ENCODE measurements around the gene CBLC. TPM values are rescaled to one million over a fixed set of nuclear protein-coding genes. Genes with fewer than 3 reads are reported as not detected.

Gene CBLC
- total RNA-seq, 1 donor from 2014 or later, result not detected

DNA sequence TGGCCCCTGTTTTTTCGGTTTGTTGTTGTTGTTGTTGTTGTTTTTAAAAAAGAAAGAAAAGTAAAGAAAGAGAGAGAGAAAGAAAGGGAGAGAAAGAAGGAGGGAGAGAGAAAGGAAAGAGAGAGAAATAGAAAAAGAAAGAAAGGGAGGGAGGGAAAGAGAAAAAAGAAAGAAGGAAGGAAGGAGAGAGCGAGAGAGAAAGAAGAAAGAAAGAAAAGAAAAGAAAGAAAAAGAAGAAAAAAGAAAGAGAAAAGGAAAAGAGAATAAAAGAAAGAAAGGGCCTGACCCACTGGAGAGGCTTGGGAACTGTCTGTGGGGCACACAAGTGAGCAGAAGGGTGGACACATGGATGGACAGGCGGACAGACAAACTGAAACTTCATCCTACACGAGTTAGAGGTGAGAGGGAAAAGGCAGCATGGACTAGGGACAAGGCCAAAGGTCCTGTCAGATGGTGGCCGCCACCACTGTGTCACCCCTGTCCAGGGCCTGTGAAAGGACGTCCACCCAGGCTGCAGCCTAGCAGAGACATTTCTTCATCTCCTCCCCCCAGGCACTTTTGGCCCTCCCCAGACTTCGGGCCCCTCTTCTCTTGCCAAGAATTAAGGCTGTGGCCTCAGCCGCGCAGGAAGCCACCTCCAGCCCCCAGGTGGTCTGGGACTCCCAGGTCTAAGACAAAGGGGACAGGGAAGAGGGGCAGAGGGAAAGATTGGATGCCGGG, 22.1 kb downstream of the CBLC start:
- no peak for DNase-seq

GRCh38 chr19:44800461-44800860, 22.8 kb downstream of the CBLC start:
- DNase-seq, result no peak

DNA sequence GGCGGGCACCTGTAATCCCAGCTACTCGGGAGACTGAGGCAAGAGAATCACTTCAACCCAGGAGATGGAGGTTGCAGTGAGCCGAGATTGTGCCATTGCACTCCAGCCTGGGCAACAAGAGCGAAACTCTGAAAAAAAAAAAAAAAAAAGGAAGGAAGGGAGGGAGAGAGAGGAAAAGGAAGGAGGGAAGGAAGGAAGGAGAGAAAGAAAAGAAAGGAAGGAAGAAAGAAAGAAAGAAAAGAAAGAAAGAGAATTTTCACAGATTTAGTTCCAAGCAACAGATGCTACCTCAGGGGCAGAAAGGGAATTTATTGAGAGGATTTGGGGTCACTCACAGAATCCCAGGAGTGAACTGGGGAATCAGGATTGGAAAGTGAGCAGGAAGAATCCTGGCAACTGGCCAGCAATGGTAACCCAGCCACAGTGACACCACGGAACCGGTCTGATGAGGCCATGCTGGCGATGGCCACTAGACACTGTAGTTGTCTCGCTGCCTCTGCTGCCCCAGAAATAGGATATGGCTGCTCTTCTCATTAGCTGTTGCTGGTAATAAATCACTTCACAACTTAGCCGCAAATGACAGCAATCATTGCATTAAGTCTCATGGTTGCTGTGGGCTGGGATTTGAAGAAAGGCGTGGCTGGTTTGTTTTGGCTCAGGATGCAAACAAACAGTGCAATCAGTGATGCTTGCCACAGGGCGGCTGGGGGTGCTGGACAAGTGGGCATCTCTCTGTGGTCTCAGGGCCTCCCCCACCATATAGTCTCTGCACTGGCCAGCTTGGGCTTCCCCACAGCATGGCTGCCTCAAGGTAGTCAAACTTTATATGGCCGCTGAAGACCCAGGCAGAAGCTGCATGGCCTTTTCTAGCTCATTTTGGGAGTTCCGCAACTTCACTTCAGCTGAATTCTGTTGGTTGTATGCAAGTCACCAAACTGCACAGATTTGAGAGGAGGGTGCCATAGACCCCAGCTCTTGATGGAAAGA, 26.0 kb downstream of the CBLC start:
- DNase-seq, result no peak

- DNase-seq, result no peak
Observed at GRCh38 chr19:44806291-44806690, 28.6 kb downstream of the CBLC start.

GRCh38 chr19:44807162-44807561, 29.5 kb downstream of the CBLC start:
- no peak for DNase-seq

DNA sequence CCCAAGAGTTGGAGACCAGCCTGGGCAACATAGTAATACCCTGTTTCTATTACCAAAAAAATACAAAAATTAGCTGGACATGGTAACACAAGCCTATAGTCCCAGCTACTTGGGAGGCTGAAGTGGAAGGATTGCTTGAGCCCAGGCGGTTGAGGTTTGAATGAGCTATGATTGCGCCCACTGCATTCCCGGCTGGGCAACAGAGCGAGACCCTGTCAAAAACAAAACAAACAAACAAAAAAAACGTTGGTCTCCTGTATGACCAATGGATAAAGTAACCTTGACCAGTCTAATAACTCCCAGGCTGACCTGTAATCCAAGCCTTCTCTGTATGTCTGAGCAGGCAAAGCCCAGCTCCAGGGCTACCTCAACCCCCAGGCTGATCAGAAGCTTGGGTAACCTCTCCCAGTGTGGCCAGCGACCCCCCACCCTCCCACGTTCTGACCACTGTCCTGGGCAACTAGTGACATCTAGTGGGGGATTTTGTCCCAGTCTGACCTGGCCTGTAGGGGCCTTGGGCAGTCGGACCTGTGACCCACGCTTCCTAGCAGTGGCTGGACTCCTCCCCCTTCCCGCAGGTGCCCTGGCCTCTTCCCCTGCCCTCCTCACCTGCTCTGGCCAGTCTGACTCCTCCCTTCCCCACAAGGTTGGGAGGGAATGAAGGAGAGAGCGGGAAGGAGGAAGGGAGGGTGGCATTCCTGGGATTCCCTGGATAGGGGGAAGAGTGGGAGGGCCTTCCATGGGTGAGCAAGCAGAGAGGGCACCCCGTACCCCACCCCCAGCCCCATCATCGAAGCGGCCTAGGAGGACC, 30.2 kb downstream of the CBLC start:
- no peak for DNase-seq

GRCh38 chr19:44808463-44809371, 31.0 kb downstream of the CBLC start, which contains the start of gene BCAM:
BCAM (plus strand) TSS chr19:44809103; CDS start chr19:44809125, 22 bp downstream.
- no peak for DNase-seq

- no peak for DNase-seq
Observed at GRCh38 chr19:44809577-44810233, 32.0 kb downstream of the CBLC start.

- DNase-seq, result no peak
Observed at GRCh38 chr19:44810234-44811121, 32.8 kb downstream of the CBLC start.

GRCh38 chr19:44811122-44811419, 33.4 kb downstream of the CBLC start:
- DNase-seq, result no peak

GRCh38 chr19:44812142-44812718, 34.5 kb downstream of the CBLC start:
- no peak for DNase-seq

- DNase-seq, result no peak
Observed at GRCh38 chr19:44813070-44813840, 35.6 kb downstream of the CBLC start.

GRCh38 chr19:44813841-44814470, 36.3 kb downstream of the CBLC start:
- DNase-seq, result no peak

- no peak for DNase-seq
Observed at GRCh38 chr19:44814517-44814916, 36.8 kb downstream of the CBLC start.

- DNase-seq, result no peak
Observed at GRCh38 chr19:44816301-44816700, 38.6 kb downstream of the CBLC start.

- DNase-seq, result no peak
Observed at GRCh38 chr19:44817725-44818465, 40.2 kb downstream of the CBLC start.

GRCh38 chr19:44818466-44819031, 40.9 kb downstream of the CBLC start:
- no peak for DNase-seq

Data from occipital lobe (tissue), 2 donors.